ENCODE data around the gene ASIC1. TPM values are rescaled to one million over a fixed set of nuclear protein-coding genes. Genes with fewer than 3 reads are reported as not detected.
"Not testable (repeated sequence)": the region's sequence is repeated elsewhere in the genome, so short reads cannot be mapped to it uniquely, and the experiment has no call there.

The ASIC1 gene
- polyA plus RNA-seq, 6 donors from 2014 or later = not detected

DNA sequence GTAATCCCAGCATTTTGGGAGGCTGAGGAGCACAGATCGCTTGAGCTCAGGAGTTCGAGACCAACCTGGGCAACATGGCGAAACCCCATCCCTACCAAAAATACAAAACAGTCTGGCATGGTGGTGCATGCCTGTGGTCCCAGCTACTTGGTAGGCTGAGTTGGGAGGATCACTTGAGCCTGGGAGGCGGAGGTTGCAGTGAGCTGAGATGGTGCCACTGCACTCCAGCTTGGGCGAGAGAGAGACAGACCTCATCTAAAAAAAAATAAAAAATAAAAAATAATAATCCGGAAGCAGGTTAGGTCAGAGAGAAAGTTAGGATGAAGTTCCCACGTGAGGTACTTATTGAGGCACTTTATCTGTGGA lies 27.0 kb downstream of the ASIC1 start:
- not testable (repeated sequence) for H3K9me3 Mint-ChIP-seq; H3K36me3 Mint-ChIP-seq; DNase-seq; H3K27me3 Mint-ChIP-seq; ATAC-seq (ENCODE audit: low read depth in 2 of 2)
- H3K27ac Mint-ChIP-seq = peak overlapping the region; percentile 94 to 98 (median 96)
- peak overlapping the region; percentile 87 to 98 (median 94) for H3K4me3 Mint-ChIP-seq
- H3K4me1 Mint-ChIP-seq = peaks cover 20 to 44% (median 42%) of the 10 kb centered on the region in 3 donors

DNA sequence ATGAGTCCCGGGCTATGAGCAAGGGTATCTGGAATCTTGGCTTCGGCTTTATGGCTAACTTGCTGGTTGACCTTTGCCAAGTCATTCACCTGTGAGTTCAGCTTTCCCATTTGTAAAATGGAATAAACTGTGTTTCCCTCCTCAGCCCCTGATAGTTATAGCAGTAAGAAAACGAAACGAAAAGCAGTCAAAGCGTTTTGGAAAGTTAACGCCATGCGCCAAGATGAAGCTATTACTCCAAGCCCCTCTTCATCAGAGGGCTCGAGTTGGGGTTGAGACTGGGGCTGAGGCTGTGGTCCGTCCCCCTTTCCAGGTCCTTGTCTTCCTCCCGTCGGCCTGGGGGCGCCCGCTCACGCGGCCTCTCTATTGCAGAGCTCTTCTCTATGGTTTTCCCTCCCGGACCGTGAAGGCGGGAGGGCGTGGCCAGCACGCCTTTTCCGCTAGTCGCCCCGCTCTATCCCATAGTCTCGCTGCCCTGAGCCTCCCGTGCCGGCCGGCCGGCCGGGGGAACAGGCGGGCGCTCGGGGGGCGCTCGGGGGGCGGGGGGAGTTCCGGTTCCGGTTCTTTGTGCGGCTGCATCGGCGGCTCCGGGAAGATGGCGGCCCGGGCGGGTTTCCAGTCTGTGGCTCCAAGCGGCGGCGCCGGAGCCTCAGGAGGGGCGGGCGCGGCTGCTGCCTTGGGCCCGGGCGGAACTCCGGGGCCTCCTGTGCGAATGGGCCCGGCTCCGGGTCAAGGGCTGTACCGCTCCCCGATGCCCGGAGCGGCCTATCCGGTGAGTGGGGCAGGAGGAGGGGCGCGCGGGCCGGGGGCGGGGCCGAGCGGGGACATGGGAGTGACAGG lies 27.6 kb downstream of the ASIC1 start, which contains the start of gene SMARCD1:
Gene SMARCD1 (plus strand): TSS at position 568 of the 840 bp plus-strand sequence. CDS start 28 bp downstream, at position 596.
- Mint-ChIP-seq H3K36me3 (no peaks in the 10 kb centered on the region), H3K9me3 (no peaks in the 10 kb centered on the region), H3K4me3 (peak within 1 kb of the TSS; percentile 87 to 98 (median 94)), H3K27ac (peak within 1 kb of the TSS; percentile 95 to 98 (median 98)), H3K4me1 (peaks cover 20 to 44% (median 42%) of the 10 kb centered on the region in 3 donors), H3K27me3 (no peaks in the 10 kb centered on the region)
- ATAC-seq (ENCODE audit: low read depth in 2 of 2) (peak; percentile 87 to 90), DNase-seq (peak; percentile 79)

DNA sequence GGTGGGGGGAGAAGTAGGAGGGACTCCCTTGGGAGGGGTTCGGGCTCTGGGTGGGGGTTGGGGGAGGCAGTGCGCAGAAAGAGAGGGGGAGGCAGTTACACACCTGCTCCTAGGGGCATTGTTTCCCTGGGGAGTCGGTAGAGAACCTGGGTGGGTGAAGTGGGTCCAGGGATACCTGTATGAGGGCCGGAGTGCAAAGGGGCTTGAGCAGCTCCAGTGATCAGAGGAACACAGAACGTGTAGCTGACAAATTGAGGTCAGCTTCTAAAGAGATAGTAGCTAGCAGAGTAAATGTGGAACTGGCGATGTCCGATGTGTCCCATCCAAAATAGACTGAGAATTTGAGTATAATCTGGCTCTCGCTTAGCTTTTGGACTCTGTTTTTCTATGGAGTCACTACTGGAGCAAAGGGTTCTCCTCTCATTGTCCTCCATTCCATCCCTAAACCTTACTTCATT lies 28.2 kb downstream of the ASIC1 start:
- Mint-ChIP-seq H3K27me3 (no peaks in the 10 kb centered on the region), H3K9me3 (no peaks in the 10 kb centered on the region), H3K27ac (peak overlapping the region; percentile 88 to 98 (median 97)), H3K4me3 (peak overlapping the region; percentile 87 to 98 (median 94)), H3K36me3 (no peaks in the 10 kb centered on the region), H3K4me1 (peaks cover 20 to 44% (median 42%) of the 10 kb centered on the region in 3 donors)
- ATAC-seq (ENCODE audit: low read depth in 2 of 2) (peak; percentile 19 to 20), DNase-seq (no peak)

DNA sequence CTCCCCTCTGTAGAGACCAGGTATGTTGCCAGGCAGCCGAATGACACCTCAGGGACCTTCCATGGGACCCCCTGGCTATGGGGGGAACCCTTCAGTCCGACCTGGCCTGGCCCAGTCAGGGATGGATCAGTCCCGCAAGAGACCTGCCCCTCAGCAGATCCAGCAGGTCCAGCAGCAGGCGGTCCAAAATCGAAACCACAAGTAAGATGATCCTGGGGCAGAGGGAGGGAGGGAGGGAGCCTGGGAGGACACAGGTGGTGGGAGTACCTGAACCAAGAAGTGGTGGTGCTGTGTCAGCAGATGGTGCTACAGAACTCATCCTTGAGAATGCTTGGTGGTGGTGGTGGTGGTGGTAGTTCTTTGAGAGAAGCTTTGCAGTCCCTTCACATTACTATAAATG lies 28.8 kb downstream of the ASIC1 start:
- H3K27me3 Mint-ChIP-seq = no peaks in the 10 kb centered on the region
- H3K36me3 Mint-ChIP-seq = no peaks in the 10 kb centered on the region
- H3K4me3 Mint-ChIP-seq = peak overlapping the region; percentile 87 to 98 (median 94)
- ATAC-seq (ENCODE audit: low read depth in 2 of 2) (no peak), DNase-seq (no peak)
- peaks cover 20 to 44% (median 42%) of the 10 kb centered on the region in 3 donors for H3K4me1 Mint-ChIP-seq
- H3K27ac Mint-ChIP-seq = peak overlapping the region in 5 of 6 donors; percentile 21 to 98 (median 97)
- no peaks in the 10 kb centered on the region for H3K9me3 Mint-ChIP-seq

DNA sequence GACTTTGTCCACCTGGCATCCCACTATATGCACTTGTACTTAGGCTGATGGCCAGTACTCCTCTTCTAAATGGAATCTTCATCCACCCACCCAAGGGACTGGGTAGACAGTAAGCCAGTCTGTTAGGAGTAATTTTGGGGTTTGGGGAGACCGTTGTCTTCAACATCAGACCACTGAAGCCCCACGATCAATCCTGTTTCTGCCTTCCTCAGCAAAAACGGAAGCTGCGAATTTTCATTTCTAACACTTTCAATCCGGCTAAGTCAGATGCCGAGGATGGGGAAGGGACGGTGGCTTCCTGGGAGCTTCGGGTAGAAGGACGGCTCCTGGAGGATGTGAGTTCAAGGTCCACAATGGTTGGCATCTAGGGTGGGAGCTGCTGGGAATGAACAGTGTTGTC lies 29.8 kb downstream of the ASIC1 start:
- H3K27ac Mint-ChIP-seq = peak overlapping the region in 3 of 6 donors; percentile 78 to 95 (median 86)

DNA sequence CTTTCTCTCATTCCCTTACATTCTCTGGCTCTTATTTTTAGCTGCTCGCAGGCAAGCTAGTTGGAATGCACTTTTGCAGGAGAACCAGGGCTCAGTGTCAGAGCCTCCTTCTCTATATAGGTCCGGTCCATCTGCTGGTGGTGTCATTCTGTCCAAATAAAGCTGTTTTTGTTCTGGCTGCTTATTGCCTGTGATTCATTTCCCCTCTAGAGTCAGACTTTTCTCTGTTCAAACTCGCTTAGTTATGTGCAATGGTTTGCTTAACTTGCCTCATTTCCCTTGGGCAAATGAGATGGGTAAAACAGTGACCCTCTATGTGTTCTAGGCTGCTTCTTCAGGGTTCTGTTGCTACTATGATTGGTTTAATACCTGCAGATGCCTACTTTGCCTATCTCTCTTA lies 30.6 kb downstream of the ASIC1 start:
- DNase-seq (no peak), ATAC-seq (ENCODE audit: low read depth in 2 of 2) (no peak)
- Mint-ChIP-seq H3K4me3 (peak overlapping the region in 2 of 8 donors; percentile 16 to 80), H3K27me3 (no peaks in the 10 kb centered on the region), H3K36me3 (peaks cover 0 to 4% of the 10 kb centered on the region in 2 donors), H3K27ac (peak overlapping the region in 5 of 6 donors; percentile 28 to 95 (median 82)), H3K9me3 (no peaks in the 10 kb centered on the region), H3K4me1 (peaks cover 20 to 43% (median 42%) of the 10 kb centered on the region in 3 donors)

More for the DNA sequence above, 29.8 kb downstream of the ASIC1 start:
- Mint-ChIP-seq H3K36me3 (peaks cover 0 to 4% of the 10 kb centered on the region in 2 donors), H3K4me3 (peak overlapping the region in 4 of 8 donors; percentile 48 to 87 (median 52)), H3K4me1 (peaks cover 20 to 46% (median 42%) of the 10 kb centered on the region in 3 donors), H3K9me3 (no peaks in the 10 kb centered on the region), H3K27me3 (no peaks in the 10 kb centered on the region)
- DNase-seq = no peak
- ATAC-seq (ENCODE audit: low read depth in 2 of 2) = no peak

DNA sequence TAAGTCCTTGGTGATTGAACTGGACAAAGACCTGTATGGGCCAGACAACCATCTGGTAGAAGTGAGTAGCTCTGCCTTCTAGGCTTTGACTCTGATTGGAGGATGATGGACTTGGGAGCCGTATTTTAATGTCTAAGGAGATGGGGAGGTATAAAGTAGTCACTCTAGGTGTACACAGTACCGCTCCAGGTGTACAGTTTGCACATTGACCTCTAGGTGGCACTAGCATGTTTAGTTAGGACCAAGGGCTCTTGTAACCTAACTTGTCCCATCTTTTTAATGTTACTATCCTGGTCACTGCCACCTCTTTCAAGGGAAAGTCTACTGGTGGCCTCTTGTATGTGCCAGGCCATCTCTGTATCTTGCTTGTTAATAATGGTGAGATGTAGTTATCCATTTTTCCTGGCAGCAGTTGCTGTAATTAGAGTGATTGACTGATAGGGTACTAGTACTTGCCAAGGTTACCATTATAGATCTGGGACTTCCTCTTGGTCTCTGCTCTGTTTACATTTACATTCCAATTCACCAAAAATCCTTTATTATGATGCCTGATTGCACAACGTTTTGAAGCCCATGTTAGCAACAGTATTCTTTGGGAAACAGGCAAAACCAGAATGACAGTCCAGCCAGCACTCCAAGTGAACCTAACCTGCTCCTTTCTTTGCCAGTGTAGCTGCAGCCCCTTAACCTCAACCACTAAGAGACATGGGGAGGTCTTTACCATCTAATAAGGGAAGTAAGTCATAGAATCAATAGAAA lies 31.4 kb downstream of the ASIC1 start:
- Mint-ChIP-seq H3K4me3 (peak overlapping the region in 1 of 8 donors; percentile 80), H3K27me3 (no peaks in the 10 kb centered on the region), H3K27ac (peak overlapping the region in 3 of 6 donors; percentile 1 to 82 (median 28)), H3K4me1 (peaks cover 16 to 37% (median 37%) of the 10 kb centered on the region in 3 donors), H3K9me3 (no peaks in the 10 kb centered on the region), H3K36me3 (peaks cover 0 to 4% of the 10 kb centered on the region in 2 donors)
- DNase-seq (peak; percentile 51), ATAC-seq (ENCODE audit: low read depth in 2 of 2) (peak; percentile 13 to 17)

DNA sequence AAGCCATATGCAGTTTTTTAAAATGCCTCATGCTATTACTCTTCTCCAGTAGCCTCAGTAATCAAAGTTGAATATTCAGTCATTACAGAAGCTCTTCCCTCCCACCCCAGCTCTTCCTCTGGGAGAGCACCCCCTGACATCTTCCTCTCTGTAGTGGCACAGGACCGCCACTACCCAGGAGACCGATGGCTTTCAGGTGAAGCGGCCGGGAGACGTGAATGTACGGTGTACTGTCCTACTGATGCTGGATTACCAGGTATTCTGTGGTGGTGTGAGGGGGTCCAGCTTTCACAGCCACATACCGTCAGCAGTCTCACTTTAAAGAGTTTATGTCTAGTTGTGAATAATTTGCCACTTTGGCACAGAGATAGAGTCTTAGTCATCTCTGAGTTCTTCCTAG lies 32.3 kb downstream of the ASIC1 start:
- Mint-ChIP-seq H3K27me3 (no peaks in the 10 kb centered on the region), H3K4me3 (no peak overlapping the region), H3K36me3 (peaks cover under 1 to 4% of the 10 kb centered on the region in 2 donors), H3K4me1 (peaks cover 15 to 34% (median 32%) of the 10 kb centered on the region in 3 donors), H3K27ac (peak overlapping the region in 1 of 6 donors; percentile 83), H3K9me3 (no peaks in the 10 kb centered on the region)
- DNase-seq (no peak), ATAC-seq (ENCODE audit: low read depth in 2 of 2) (no peak)

DNA sequence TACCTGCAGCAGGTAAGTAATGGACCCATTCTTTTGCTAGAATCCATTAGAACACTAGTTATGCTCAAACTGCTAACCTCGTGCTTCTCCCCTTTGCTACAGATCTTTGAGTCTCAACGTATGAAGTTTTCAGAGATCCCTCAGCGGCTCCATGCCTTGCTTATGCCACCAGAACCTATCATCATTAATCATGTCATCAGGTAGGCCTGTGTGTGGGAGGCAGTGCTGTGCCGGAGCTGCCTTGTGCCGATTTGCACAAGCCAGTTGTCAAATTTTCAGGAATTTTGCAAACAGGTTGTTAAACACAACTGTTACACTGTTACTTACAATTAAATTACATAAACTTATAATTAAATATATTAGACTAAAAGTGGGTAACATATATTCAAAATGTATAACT lies 33.0 kb downstream of the ASIC1 start:
- ATAC-seq (ENCODE audit: low read depth in 2 of 2) (no peak), DNase-seq (no peak)
- Mint-ChIP-seq H3K36me3 (peaks cover 5 to 7% of the 10 kb centered on the region in 2 donors), H3K27me3 (no peaks in the 10 kb centered on the region), H3K4me3 (no peak overlapping the region), H3K4me1 (peaks cover 11 to 29% (median 27%) of the 10 kb centered on the region in 3 donors), H3K27ac (no peak overlapping the region), H3K9me3 (no peaks in the 10 kb centered on the region)

DNA sequence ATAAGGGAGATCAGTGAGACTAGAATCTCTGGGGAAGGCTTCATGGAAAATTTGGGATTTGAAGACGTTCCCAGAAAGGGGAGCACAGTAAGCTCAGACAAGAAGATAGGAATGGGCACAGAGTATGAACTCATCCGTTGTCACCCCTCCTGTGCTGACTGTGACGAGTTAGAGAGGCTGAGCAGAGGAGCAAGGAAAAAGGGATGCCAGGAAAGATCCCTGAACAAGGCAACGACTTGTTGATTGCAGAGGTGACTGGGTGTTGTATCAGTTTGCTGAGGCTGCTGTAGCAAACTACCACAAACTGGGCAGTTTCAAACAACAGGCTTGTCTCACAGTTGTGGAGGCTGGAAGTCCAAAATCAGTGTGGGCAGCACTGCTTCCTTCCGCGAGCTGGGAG lies 40.6 kb downstream of the ASIC1 start:
- H3K4me1 Mint-ChIP-seq = peaks cover 0 to 17% (median 7%) of the 10 kb centered on the region in 3 donors
- H3K4me3 Mint-ChIP-seq = no peak overlapping the region
- no peaks in the 10 kb centered on the region for H3K27me3 Mint-ChIP-seq
- H3K27ac Mint-ChIP-seq = peak overlapping the region in 1 of 6 donors; percentile 52
- ATAC-seq (ENCODE audit: low read depth in 2 of 2) (no peak), DNase-seq (no peak)
- H3K9me3 Mint-ChIP-seq = no peaks in the 10 kb centered on the region
- H3K36me3 Mint-ChIP-seq = peaks cover 32 to 43% of the 10 kb centered on the region in 2 donors

DNA sequence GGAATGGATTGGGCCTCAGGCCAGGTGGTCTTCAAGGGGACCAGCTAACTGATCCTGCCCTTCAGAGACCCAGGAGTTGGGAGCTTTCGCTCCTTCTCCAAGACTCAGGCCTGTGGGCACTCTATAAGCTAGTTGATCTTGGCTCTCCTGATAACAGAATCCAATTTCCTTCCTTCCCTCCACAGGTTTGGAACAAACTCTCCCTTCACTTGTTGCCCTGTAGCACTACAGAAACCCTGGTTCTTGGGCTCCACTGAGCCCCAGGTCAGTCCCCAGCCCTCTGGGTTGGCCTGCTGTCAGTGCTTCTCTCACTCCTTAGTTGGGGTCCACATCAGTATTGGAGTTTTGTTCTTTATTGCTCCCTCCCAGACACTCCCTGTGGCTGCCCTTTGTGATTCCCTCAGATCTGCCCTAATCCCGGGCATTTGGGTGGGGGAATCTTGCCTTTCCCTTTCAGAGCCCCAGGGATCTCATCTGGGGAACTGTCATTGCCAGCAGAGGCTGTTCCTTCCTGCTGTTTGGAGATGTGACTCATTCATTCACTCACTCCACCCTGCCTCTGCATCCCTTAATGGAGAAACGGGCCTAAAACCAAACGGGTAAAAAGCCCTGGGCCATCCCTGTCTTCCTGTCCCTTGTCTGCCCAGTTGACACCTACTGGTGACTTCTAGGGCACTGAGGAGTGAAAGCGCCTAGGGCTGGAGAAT lies 42.1 kb downstream of the ASIC1 start:
- H3K4me1 Mint-ChIP-seq = peaks cover 0 to 17% (median 9%) of the 10 kb centered on the region in 3 donors
- H3K27ac Mint-ChIP-seq = peak overlapping the region in 3 of 6 donors; percentile 10 to 59 (median 31)
- peaks cover 32 to 43% of the 10 kb centered on the region in 2 donors for H3K36me3 Mint-ChIP-seq
- ATAC-seq (ENCODE audit: low read depth in 2 of 2) (no peak), DNase-seq (no peak)
- no peaks in the 10 kb centered on the region for H3K9me3 Mint-ChIP-seq
- no peak overlapping the region for H3K4me3 Mint-ChIP-seq
- no peaks in the 10 kb centered on the region for H3K27me3 Mint-ChIP-seq

DNA sequence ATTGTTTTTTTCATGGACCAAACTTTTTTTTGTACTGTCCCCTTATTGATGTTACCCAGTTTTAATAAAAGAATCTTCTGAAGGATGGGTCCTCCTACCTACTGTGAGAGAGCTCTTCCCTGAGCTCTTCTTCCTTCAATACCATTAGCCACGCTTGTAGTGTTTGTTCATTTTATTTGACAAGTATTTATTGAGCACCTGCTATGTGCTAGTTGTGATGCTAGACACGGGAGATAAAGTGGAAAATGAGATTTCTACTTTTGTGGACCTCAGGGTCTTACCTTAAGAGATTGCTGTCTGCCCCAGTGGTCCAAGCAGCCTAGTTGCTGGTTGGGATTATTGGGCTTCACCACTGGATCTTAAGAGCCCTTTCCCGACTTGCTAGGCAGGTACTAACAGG lies 43.2 kb downstream of the ASIC1 start:
- peaks cover 29 to 34% of the 10 kb centered on the region in 2 donors for H3K36me3 Mint-ChIP-seq
- no peak overlapping the region for H3K4me3 Mint-ChIP-seq
- ATAC-seq (ENCODE audit: low read depth in 2 of 2) = no peak
- H3K4me1 Mint-ChIP-seq = peaks cover 0 to 20% (median 9%) of the 10 kb centered on the region in 3 donors
- H3K9me3 Mint-ChIP-seq = no peaks in the 10 kb centered on the region
- peak overlapping the region in 4 of 6 donors; percentile 10 to 82 (median 65) for H3K27ac Mint-ChIP-seq
- no peaks in the 10 kb centered on the region for H3K27me3 Mint-ChIP-seq
- no peak for DNase-seq

DNA sequence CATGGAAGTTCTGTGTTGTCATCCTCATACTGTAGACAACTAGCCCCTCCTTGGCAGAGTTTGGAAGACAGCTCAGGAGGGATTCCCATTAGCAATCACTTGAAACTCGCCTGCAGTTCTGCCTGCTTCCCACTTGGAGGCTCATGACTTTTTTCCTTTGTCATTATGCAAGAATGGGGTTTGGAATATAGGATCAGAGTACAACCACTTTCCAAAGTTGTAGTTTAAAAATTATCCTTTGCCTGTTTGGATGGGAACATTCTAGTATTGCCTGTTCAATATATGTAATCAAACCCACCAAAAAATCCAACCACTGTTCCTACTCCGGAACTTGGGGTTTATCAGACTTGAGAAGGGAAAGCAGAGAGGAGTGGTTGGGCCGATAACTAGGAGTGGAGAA lies 44.3 kb downstream of the ASIC1 start:
- Mint-ChIP-seq H3K36me3 (peaks cover 20 to 23% of the 10 kb centered on the region in 2 donors), H3K9me3 (no peaks in the 10 kb centered on the region), H3K4me1 (peaks cover 3 to 23% (median 9%) of the 10 kb centered on the region in 3 donors), H3K4me3 (no peak overlapping the region), H3K27me3 (no peaks in the 10 kb centered on the region), H3K27ac (peak overlapping the region in 1 of 6 donors; percentile 69)
- no peak for DNase-seq
- no peak for ATAC-seq (ENCODE audit: low read depth in 2 of 2)

Measured in naive B cell (primary cell).